HepG2 (cell line): ENCODE measurements around the gene TUBB3. TPM values are rescaled to one million over a fixed set of nuclear protein-coding genes. Genes with fewer than 3 reads are reported as not detected.

Experiments used
- ATAC-seq: fragments of 200-7000 bp; cut with Tn5 transposase; 3 replicates; pipeline ENCODE4 v1.9.1; 2020; ENCODE audit warnings: mild to moderate bottlenecking, moderate library complexity
- BruUV-seq: library from RNA; stranded (reverse); fragments of 400-500 nt; replicated peaks from 2 replicates; lab custom pipeline; 2021; lab: Mats Ljungman, UMichigan
- CTCF ChIA-PET: fragments of 300-600 bp; formaldehyde crosslinking; extraction: SDS; loops from one replicate; lab custom pipeline; 2021; ENCODE audit warnings: low total read pairs, inconsistent platforms, low intra/inter-chr PET ratio; lab: Yijun Ruan, JAX
- POLR2A ChIA-PET: fragments of 350-600 bp; sonication (Branson Sonifier 250); formaldehyde crosslinking; loops from one replicate; lab custom pipeline; 2020; ENCODE audit warnings: antibody characterized with exemption, inconsistent platforms; lab: Yijun Ruan, JAX
- DNase-seq: peaks from one replicate; pipeline ENCODE4 v3.0.0-alpha.2; 2015; ENCODE audit warnings: low spot score
- FAIRE-seq: peaks from 3 replicates; lab custom pipeline; 2011; peaks lifted over from hg19 to GRCh38; lab: Jason Lieb, UNC
- H2AFZ ChIP-seq: one replicate; pipeline ENCODE4 v1.6.1; 2011; ENCODE audit warnings: low read length, inconsistent platforms
- H3K27ac ChIP-seq: fragments of 300-600 bp; 3 replicates; pipeline ENCODE4 v1.8.0; 2011; ENCODE audit warnings: mixed run types, mild to moderate bottlenecking, mixed read lengths, low read length, inconsistent platforms; ENCODE audit not compliant: insufficient read depth; ENCODE audit errors: extremely low read length
- H3K27me3 ChIP-seq, 2 experiments: fragments of 200-600 bp in 1 of 2; 2 replicates in 1 of 2; 3 replicates in 1 of 2; pipeline versions ENCODE4 v1.6.0 to v1.8.0; 2011; ENCODE audit warnings: low read length in 2 of 2, mild to moderate bottlenecking in 2 of 2, moderate library complexity in 2 of 2, inconsistent platforms in 1 of 2; ENCODE audit not compliant: insufficient read depth in 2 of 2, control insufficient read depth in 1 of 2
- H3K36me3 ChIP-seq, 2 experiments: fragments of 200-600 bp in 1 of 2; replicated peaks in 1 of 2; 2 replicates in 1 of 2; 3 replicates in 1 of 2; pipeline versions ENCODE4 v1.5.1 to v1.8.0; 2011; ENCODE audit warnings: low read length in 2 of 2, inconsistent platforms in 1 of 2; ENCODE audit not compliant: insufficient read depth in 2 of 2, control insufficient read depth in 1 of 2
- H3K4me1 ChIP-seq: 2 replicates; pipeline ENCODE4 v1.5.1; 2012; ENCODE audit warnings: low read length, inconsistent platforms; ENCODE audit not compliant: insufficient read depth
- H3K4me2 ChIP-seq: 2 replicates; pipeline ENCODE4 v1.6.0; 2011; ENCODE audit warnings: low read depth, low read length, inconsistent platforms
- H3K4me3 ChIP-seq, 3 experiments: fragments of 200-600 bp in 1 of 3; sonication (generic), shearing (Covaris generic) in 1 of 3; replicated peaks in 1 of 3; 2 replicates each; pipeline ENCODE4 v1.5.1; 2011 to 2016; ENCODE audit warnings: low read length in 3 of 3, inconsistent platforms in 2 of 3, low read depth in 2 of 3, mild to moderate bottlenecking in 2 of 3, control low read depth in 1 of 3, mixed read lengths in 1 of 3; ENCODE audit not compliant: insufficient read depth in 1 of 3
- H3K79me2 ChIP-seq: one replicate; pipeline ENCODE4 v1.6.1; 2011; ENCODE audit warnings: low read length, inconsistent platforms; ENCODE audit not compliant: insufficient read depth
- H3K9ac ChIP-seq: 2 replicates; pipeline ENCODE4 v1.6.0; 2011; ENCODE audit warnings: mild to moderate bottlenecking, low read depth, low read length, inconsistent platforms; ENCODE audit not compliant: insufficient read depth
- H3K9me3 ChIP-seq: 2 replicates; pipeline ENCODE4 v1.5.1; 2012; ENCODE audit warnings: mild to moderate bottlenecking, low read length
- H4K20me1 ChIP-seq: 2 replicates; pipeline ENCODE4 v1.6.0; 2011; ENCODE audit warnings: inconsistent platforms, mild to moderate bottlenecking, low read length, moderate library complexity; ENCODE audit not compliant: insufficient read depth
- MAZ ChIP-seq, 2 experiments: sonication (generic) in 1 of 2; formaldehyde crosslinking in 1 of 2; IDR thresholded peaks; 2 replicates each; pipeline versions ENCODE4 v1.5.0 to v1.6.1; 2012 to 2020; ENCODE audit warnings: low read depth in 2 of 2, mild to moderate bottlenecking in 2 of 2, borderline replicate concordance in 1 of 2, improper control_type of control experiment in 1 of 2, low read length in 1 of 2, missing genetic modification reagents in 1 of 2, moderate library complexity in 1 of 2
- PCBP1 ChIP-seq: fragments of 200-400 bp; formaldehyde crosslinking; IDR thresholded peaks from 2 replicates; pipeline ENCODE4 v1.6.1; 2017; ENCODE audit warnings: mild to moderate bottlenecking, low read depth, low read length, borderline replicate concordance
- ZFP91 ChIP-seq: sonication (generic); formaldehyde crosslinking; IDR thresholded peaks from 2 replicates; pipeline ENCODE4 v1.9.0; 2022; ENCODE audit warnings: missing genetic modification reagents, mild to moderate bottlenecking, borderline replicate concordance
- ZNF263 ChIP-seq: sonication (generic); formaldehyde crosslinking; IDR thresholded peaks from 2 replicates; pipeline ENCODE4 v1.4.0; 2020; ENCODE audit warnings: missing genetic modification reagents
- WGBS: methylation state at CpG from one replicate; pipeline ENCODE4 v1.1.6; 2017; ENCODE audit warnings: low lambda C conversion rate; 5-methylcytosine and 5-hydroxymethylcytosine counted together
- in situ Hi-C: cut with HindIII; loops from 2 replicates; pipeline ENCODE4 v1.10.0; 2017; ENCODE audit warnings: low pct_unique_long_range_greater_than_20kb; ENCODE audit not compliant: extremely low pct_ligation_motif_present
- intact Hi-C: fragments of 100-400 bp; cut with micrococcal nuclease; formaldehyde crosslinking; loops from one replicate; pipeline ENCODE4 v1.10.0; 2022; ENCODE audit not compliant: unreplicated experiment
- polyA plus RNA-seq, 8 experiments: library from polyadenylated mRNA; depleted of rRNA in 3 of 8; stranded (reverse) in 7 of 8; unstranded in 1 of 8; fragments of >200 nt; fragmentation: Illumina TruSeq in 4 of 8; extraction: Trizol in 4 of 8; gene quantifications; 2 replicates each; pipeline versions ENCODE4 v1.2.1 to v1.2.3, GENCODE V29; 2011 to 2016; ENCODE audit warnings: low read depth in 4 of 8, missing spikeins in 1 of 8, mixed read lengths in 1 of 8; ENCODE audit not compliant: insufficient read depth in 1 of 8
- total RNA-seq, 5 experiments: library from RNA; depleted of rRNA; stranded (reverse); fragments of >200 nt; fragmentation: Illumina TruSeq; extraction: Trizol; gene quantifications; 2 replicates each; pipeline ENCODE4 v1.2.3, GENCODE V29; 2016; ENCODE audit warnings: low read depth in 1 of 5
- TF ChIP-seq, protein P1 (sequence below): sonication (generic); formaldehyde crosslinking; IDR thresholded peaks from 2 replicates; pipeline ENCODE4 v1.8.0; 2022; ENCODE audit warnings: mild to moderate bottlenecking, missing genetic modification reagents; ENCODE audit not compliant: insufficient replicate concordance

Gene TUBB3
- total and polyA plus RNA-seq, 2 of the 13 experiments (the other 11 are each of a cell fraction or from before 2014, with no cell fraction given) = 110 to 185 TPM

DNA sequence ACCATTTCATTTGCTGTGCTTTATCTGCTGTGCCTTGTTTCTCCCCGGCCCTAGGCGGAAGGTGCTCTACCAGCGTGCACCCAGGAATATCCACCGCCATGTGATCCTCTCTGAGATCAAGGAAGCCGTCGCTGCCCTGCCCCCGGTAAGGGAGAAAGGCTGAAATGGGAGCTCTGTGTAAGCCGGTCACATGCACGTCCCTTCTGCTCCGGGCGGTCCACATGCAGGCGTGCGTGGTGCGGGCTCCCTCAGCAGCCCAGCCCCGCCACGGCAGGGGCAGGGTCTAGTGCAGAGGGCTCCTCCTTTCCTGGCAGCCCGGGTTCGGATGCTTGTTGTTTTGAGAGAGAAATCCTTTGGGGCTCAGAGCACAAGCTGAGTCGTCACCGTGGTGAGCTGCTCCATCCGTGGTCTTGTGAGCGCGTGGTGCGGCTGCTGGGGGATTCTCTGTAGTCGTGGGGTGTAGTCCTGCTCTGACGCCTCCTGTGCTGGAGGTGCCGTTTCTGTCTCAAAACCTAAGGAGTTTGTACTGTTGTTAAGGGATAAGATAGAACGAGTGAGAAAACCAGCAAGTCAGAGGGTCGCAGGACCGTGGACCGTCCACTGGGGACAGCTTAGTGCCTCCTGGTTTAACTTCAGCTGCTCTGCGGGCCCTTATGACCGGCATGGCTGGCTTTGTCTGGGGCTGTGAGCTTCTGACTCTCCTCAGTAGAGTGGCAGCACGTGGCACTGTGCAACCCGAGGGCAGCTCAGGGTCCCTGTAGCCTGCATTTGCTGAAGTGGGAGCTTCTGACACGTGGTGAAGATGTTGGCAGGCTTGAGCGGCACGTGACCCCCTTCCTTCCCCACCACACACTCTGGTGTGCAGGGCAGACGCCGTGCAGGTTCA, 16.8 kb upstream of the TUBB3 start (continued):
- TF ChIP-seq ZFP91 (CRISPR knock-in tag) = peak; percentile 18; the same call in 1 of the 2 replicates

GRCh38 chr16:89907055-89907814, 15.9 kb upstream of the TUBB3 start:
- no peak overlapping the region for H3K4me2 ChIP-seq
- in situ Hi-C loops (no loop called here), intact Hi-C loops (no loop called here)
- 97% methylated on average over 13 of the region's 13 CpGs for WGBS
- H3K9me3 ChIP-seq = no peaks in the 10 kb centered on the region
- no TSS peak for BruUV-seq
- H3K27me3 ChIP-seq = no peaks in the 10 kb centered on the region
- no peaks in the 10 kb centered on the region for H3K79me2 ChIP-seq
- POLR2A ChIA-PET = interaction anchor here (0.8 to 8.1 kb wide), 5 partner anchors 11 to 69 kb away, joined by 3 to 78 read pairs (median 12); partner anchors contain the start of genes MC1R, TCF25 and TUBB3
- TF ChIP-seq, protein P1, sequence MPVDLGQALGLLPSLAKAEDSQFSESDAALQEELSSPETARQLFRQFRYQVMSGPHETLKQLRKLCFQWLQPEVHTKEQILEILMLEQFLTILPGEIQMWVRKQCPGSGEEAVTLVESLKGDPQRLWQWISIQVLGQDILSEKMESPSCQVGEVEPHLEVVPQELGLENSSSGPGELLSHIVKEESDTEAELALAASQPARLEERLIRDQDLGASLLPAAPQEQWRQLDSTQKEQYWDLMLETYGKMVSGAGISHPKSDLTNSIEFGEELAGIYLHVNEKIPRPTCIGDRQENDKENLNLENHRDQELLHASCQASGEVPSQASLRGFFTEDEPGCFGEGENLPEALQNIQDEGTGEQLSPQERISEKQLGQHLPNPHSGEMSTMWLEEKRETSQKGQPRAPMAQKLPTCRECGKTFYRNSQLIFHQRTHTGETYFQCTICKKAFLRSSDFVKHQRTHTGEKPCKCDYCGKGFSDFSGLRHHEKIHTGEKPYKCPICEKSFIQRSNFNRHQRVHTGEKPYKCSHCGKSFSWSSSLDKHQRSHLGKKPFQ (CRISPR knock-in tag) = peak; percentile 83
- TF ChIP-seq ZNF263 (CRISPR knock-in tag) (0 out of 2 replicates have a peak, but pooled peaks have one; percentile 30), PCBP1 (0 out of 2 replicates have a peak, but pooled peaks have one; percentile 35), MAZ (IDR thresholded peaks at IDR 0.05; ENCODE audit: borderline replicate concordance, low read depth, low read length) (no peak), MAZ (CRISPR knock-in tag; IDR thresholded peaks at IDR 0.05; ENCODE audit: low read depth) (no peak)
- DNase-seq = no peak
- no peaks in the 10 kb centered on the region; the same call in 1 of the 2 replicates for H4K20me1 ChIP-seq
- no peak overlapping the region for H2AFZ ChIP-seq
- no peak overlapping the region for H3K27ac ChIP-seq
- no peak for ATAC-seq
- FAIRE-seq = no peak
- H3K36me3 ChIP-seq = peaks cover 31 to 45% of the 10 kb centered on the region in 2 experiments
- no peak overlapping the region for H3K4me3 ChIP-seq
- H3K4me1 ChIP-seq = no peaks in the 10 kb centered on the region; the same call in 1 of the 2 replicates
- H3K9ac ChIP-seq = no peak overlapping the region
- CTCF ChIA-PET = no interaction called here
